ENCODE measurements around the gene GUCY2F.

GUCY2F gene

GRCh38 chrX:109362101-109362500 lies 119.8 kb downstream of the GUCY2F start:
- Histone ChIP-seq H3K36me3 (no peaks in the 10 kb centered on the region), H3K27me3 (ENCODE audit: insufficient read depth, low read depth, severe bottlenecking) (peaks cover 15% of the 10 kb centered on the region), H3K27ac (no peak overlapping the region), H3K9me3 (ENCODE audit: severe bottlenecking) (no peaks in the 10 kb centered on the region), H3K4me3 (ENCODE audit: low read depth, low read length) (no peak overlapping the region)
- no peak for TF ChIP-seq CTCF (IDR thresholded peaks at IDR 0.05; ENCODE audit: low read depth, low read length)
- DNase-seq: no peak

- H3K36me3 ChIP-seq: no peaks in the 10 kb centered on the region
- H3K27me3 ChIP-seq (ENCODE audit: insufficient read depth, low read depth, severe bottlenecking): peaks cover 20% of the 10 kb centered on the region
- no peak for DNase-seq
- no peaks in the 10 kb centered on the region for H3K9me3 ChIP-seq (ENCODE audit: severe bottlenecking)
- H3K4me3 ChIP-seq (ENCODE audit: low read depth, low read length): no peak overlapping the region
- TF ChIP-seq CTCF (IDR thresholded peaks at IDR 0.05; ENCODE audit: low read depth, low read length): no peak
- no peak overlapping the region for H3K27ac ChIP-seq
Measured at GRCh38 chrX:109360301-109360700, 121.6 kb downstream of the GUCY2F start.

- TF ChIP-seq CTCF (IDR thresholded peaks at IDR 0.05; ENCODE audit: low read depth, low read length): no peak
- no peak for DNase-seq
- H3K9me3 ChIP-seq (ENCODE audit: severe bottlenecking): no peaks in the 10 kb centered on the region
- no peak overlapping the region for H3K27ac ChIP-seq
- H3K4me3 ChIP-seq (ENCODE audit: low read depth, low read length): no peak overlapping the region
- no peaks in the 10 kb centered on the region for H3K36me3 ChIP-seq
- peaks cover 26% of the 10 kb centered on the region for H3K27me3 ChIP-seq (ENCODE audit: insufficient read depth, low read depth, severe bottlenecking)
Measured at GRCh38 chrX:109357706-109358105, 124.2 kb downstream of the GUCY2F start.

- DNase-seq: no peak
- Histone ChIP-seq H3K36me3 (no peaks in the 10 kb centered on the region), H3K4me3 (ENCODE audit: low read depth, low read length) (no peak overlapping the region), H3K9me3 (ENCODE audit: severe bottlenecking) (no peaks in the 10 kb centered on the region), H3K27ac (no peak overlapping the region), H3K27me3 (ENCODE audit: insufficient read depth, low read depth, severe bottlenecking) (peaks cover 27% of the 10 kb centered on the region)
- no peak for TF ChIP-seq CTCF (IDR thresholded peaks at IDR 0.05; ENCODE audit: low read depth, low read length)
Measured at GRCh38 chrX:109356684-109357083, 125.2 kb downstream of the GUCY2F start.

- DNase-seq: no peak
- H3K9me3 ChIP-seq (ENCODE audit: severe bottlenecking): no peaks in the 10 kb centered on the region
- no peak for TF ChIP-seq CTCF (IDR thresholded peaks at IDR 0.05; ENCODE audit: low read depth, low read length)
- no peak overlapping the region for H3K27ac ChIP-seq
- no peaks in the 10 kb centered on the region for H3K36me3 ChIP-seq
- H3K4me3 ChIP-seq (ENCODE audit: low read depth, low read length): no peak overlapping the region
- peaks cover 32% of the 10 kb centered on the region for H3K27me3 ChIP-seq (ENCODE audit: insufficient read depth, low read depth, severe bottlenecking)
Measured at GRCh38 chrX:109352066-109352588, 129.8 kb downstream of the GUCY2F start.

- Histone ChIP-seq H3K36me3 (no peaks in the 10 kb centered on the region), H3K4me3 (ENCODE audit: low read depth, low read length) (no peak overlapping the region), H3K9me3 (ENCODE audit: severe bottlenecking) (no peaks in the 10 kb centered on the region), H3K27ac (no peak overlapping the region), H3K27me3 (ENCODE audit: insufficient read depth, low read depth, severe bottlenecking) (peaks cover 35% of the 10 kb centered on the region)
- TF ChIP-seq CTCF (IDR thresholded peaks at IDR 0.05; ENCODE audit: low read depth, low read length): no peak
- no peak for DNase-seq
Measured at GRCh38 chrX:109351557-109351956, 130.3 kb downstream of the GUCY2F start.

Data from WERI-Rb-1 (cell line).